ENCODE data around the gene INSL6.

- TF ChIP-seq GATA2 (IDR thresholded peaks at IDR 0.05; ENCODE audit: low read depth, low read length), result no peak
- TF ChIP-seq GATA3 (IDR thresholded peaks at IDR 0.05; ENCODE audit: low read depth, low read length), result no peak
These were observed 63.3 kb downstream of the INSL6 start for GRCh38 chr9:5122116-5122515.

All from SH-SY5Y (cell line).